T-helper 1 cell treated with Interleukin-12 subunit alpha and Interleukin-12 subunit beta and Interleukin-4 antibody, amounts not matched to agents 30 μg/mL and 1 μg/mL, for 36 hours (primary cell): ENCODE data around the gene SYNGR4.

ENCODE experiments used
- H3K27ac Mint-ChIP-seq: one replicate; pipeline ENCODE4 v1.8.0; 2021; ENCODE audit warnings: mild to moderate bottlenecking, mixed read lengths
- H3K27me3 Mint-ChIP-seq: one replicate; pipeline ENCODE4 v1.8.0; 2021; ENCODE audit warnings: low read depth, mixed read lengths
- H3K36me3 Mint-ChIP-seq: one replicate; pipeline ENCODE4 v1.8.0; 2021; ENCODE audit warnings: low read depth, mixed read lengths
- H3K4me1 Mint-ChIP-seq: one replicate; pipeline ENCODE4 v1.8.0; 2021; ENCODE audit warnings: low read depth, mixed read lengths
- H3K4me3 Mint-ChIP-seq: one replicate; pipeline ENCODE4 v1.8.0; 2021; ENCODE audit warnings: mild to moderate bottlenecking, moderate library complexity, mixed read lengths
- H3K9me3 Mint-ChIP-seq: one replicate; pipeline ENCODE4 v1.8.0; 2021; ENCODE audit warnings: mixed read lengths

The SYNGR4 gene

GRCh38 chr19:48393559-48394330, 29.6 kb downstream of the SYNGR4 start, which contains the start of gene GRIN2D:
GRIN2D (plus strand) TSS chr19:48393668; CDS start chr19:48398393, 4,725 bp downstream.
- Mint-ChIP-seq H3K4me3 (peak within 1 kb of the TSS; percentile 48), H3K4me1 (peaks cover 22% of the 10 kb centered on the region), H3K27ac (no peak within 1 kb of the TSS), H3K9me3 (no peaks in the 10 kb centered on the region), H3K36me3 (peaks cover 11% of the 10 kb centered on the region), H3K27me3 (peaks cover 57% of the 10 kb centered on the region)

GRCh38 chr19:48394331-48395169, 30.4 kb downstream of the SYNGR4 start:
- no peak overlapping the region for H3K4me3 Mint-ChIP-seq
- H3K9me3 Mint-ChIP-seq, result peaks cover 2% of the 10 kb centered on the region
- peaks cover 65% of the 10 kb centered on the region for H3K27me3 Mint-ChIP-seq
- peak overlapping the region; percentile 49 for H3K27ac Mint-ChIP-seq
- peaks cover 11% of the 10 kb centered on the region for H3K36me3 Mint-ChIP-seq
- H3K4me1 Mint-ChIP-seq, result peaks cover 28% of the 10 kb centered on the region

GRCh38 chr19:48395170-48395455, 30.9 kb downstream of the SYNGR4 start:
- H3K36me3 Mint-ChIP-seq, result peaks cover 11% of the 10 kb centered on the region
- peaks cover 4% of the 10 kb centered on the region for H3K9me3 Mint-ChIP-seq
- H3K4me3 Mint-ChIP-seq, result no peak overlapping the region
- H3K27ac Mint-ChIP-seq, result peak overlapping the region; percentile 49
- peaks cover 29% of the 10 kb centered on the region for H3K4me1 Mint-ChIP-seq
- peaks cover 66% of the 10 kb centered on the region for H3K27me3 Mint-ChIP-seq

- no peak overlapping the region for H3K27ac Mint-ChIP-seq
- peaks cover 11% of the 10 kb centered on the region for H3K36me3 Mint-ChIP-seq
- H3K4me1 Mint-ChIP-seq, result peaks cover 28% of the 10 kb centered on the region
- no peak overlapping the region for H3K4me3 Mint-ChIP-seq
- peaks cover 66% of the 10 kb centered on the region for H3K27me3 Mint-ChIP-seq
- peaks cover 4% of the 10 kb centered on the region for H3K9me3 Mint-ChIP-seq
Measured at GRCh38 chr19:48395499-48395898, 31.3 kb downstream of the SYNGR4 start.

GRCh38 chr19:48396016-48396823, 32.1 kb downstream of the SYNGR4 start:
- peaks cover 11% of the 10 kb centered on the region for H3K36me3 Mint-ChIP-seq
- H3K9me3 Mint-ChIP-seq, result peaks cover 4% of the 10 kb centered on the region
- peak overlapping the region; percentile 23 for H3K4me3 Mint-ChIP-seq
- no peak overlapping the region for H3K27ac Mint-ChIP-seq
- peaks cover 31% of the 10 kb centered on the region for H3K4me1 Mint-ChIP-seq
- peaks cover 66% of the 10 kb centered on the region for H3K27me3 Mint-ChIP-seq

GRCh38 chr19:48396824-48397176, 32.6 kb downstream of the SYNGR4 start:
- H3K4me1 Mint-ChIP-seq, result peaks cover 30% of the 10 kb centered on the region
- peaks cover 62% of the 10 kb centered on the region for H3K27me3 Mint-ChIP-seq
- peaks cover 11% of the 10 kb centered on the region for H3K36me3 Mint-ChIP-seq
- no peak overlapping the region for H3K27ac Mint-ChIP-seq
- peaks cover 4% of the 10 kb centered on the region for H3K9me3 Mint-ChIP-seq
- H3K4me3 Mint-ChIP-seq, result no peak overlapping the region

- H3K36me3 Mint-ChIP-seq, result peaks cover 11% of the 10 kb centered on the region
- peak overlapping the region; percentile 85 for H3K27ac Mint-ChIP-seq
- H3K4me3 Mint-ChIP-seq, result peak overlapping the region; percentile 91
- peaks cover 4% of the 10 kb centered on the region for H3K9me3 Mint-ChIP-seq
- peaks cover 28% of the 10 kb centered on the region for H3K4me1 Mint-ChIP-seq
- peaks cover 60% of the 10 kb centered on the region for H3K27me3 Mint-ChIP-seq
Measured at GRCh38 chr19:48397263-48398101, 33.3 kb downstream of the SYNGR4 start.

- peaks cover 28% of the 10 kb centered on the region for H3K4me1 Mint-ChIP-seq
- H3K4me3 Mint-ChIP-seq, result peak overlapping the region; percentile 91
- H3K27me3 Mint-ChIP-seq, result peaks cover 54% of the 10 kb centered on the region
Measured at GRCh38 chr19:48398102-48398374, 33.9 kb downstream of the SYNGR4 start.

GRCh38 chr19:48398375-48399235, 34.4 kb downstream of the SYNGR4 start:
- Mint-ChIP-seq H3K9me3 (peaks cover 4% of the 10 kb centered on the region), H3K4me1 (peaks cover 31% of the 10 kb centered on the region), H3K27ac (peak overlapping the region; percentile 36), H3K36me3 (peaks cover 9% of the 10 kb centered on the region), H3K27me3 (peaks cover 53% of the 10 kb centered on the region), H3K4me3 (peak overlapping the region; percentile 29)

More at GRCh38 chr19:48398102-48398374, 33.9 kb downstream of the SYNGR4 start:
- peak overlapping the region; percentile 85 for H3K27ac Mint-ChIP-seq
- peaks cover 9% of the 10 kb centered on the region for H3K36me3 Mint-ChIP-seq
- peaks cover 4% of the 10 kb centered on the region for H3K9me3 Mint-ChIP-seq

GRCh38 chr19:48400018-48400742, 36.0 kb downstream of the SYNGR4 start:
- H3K36me3 Mint-ChIP-seq, result peaks cover 9% of the 10 kb centered on the region
- H3K27me3 Mint-ChIP-seq, result peaks cover 39% of the 10 kb centered on the region
- H3K4me3 Mint-ChIP-seq, result no peak overlapping the region
- H3K9me3 Mint-ChIP-seq, result peaks cover 4% of the 10 kb centered on the region
- peaks cover 29% of the 10 kb centered on the region for H3K4me1 Mint-ChIP-seq
- no peak overlapping the region for H3K27ac Mint-ChIP-seq

- no peak overlapping the region for H3K4me3 Mint-ChIP-seq
- peaks cover 4% of the 10 kb centered on the region for H3K9me3 Mint-ChIP-seq
- peaks cover 30% of the 10 kb centered on the region for H3K4me1 Mint-ChIP-seq
- peaks cover 9% of the 10 kb centered on the region for H3K36me3 Mint-ChIP-seq
- H3K27me3 Mint-ChIP-seq, result peaks cover 31% of the 10 kb centered on the region
- H3K27ac Mint-ChIP-seq, result no peak overlapping the region
Measured at GRCh38 chr19:48401287-48401686, 37.1 kb downstream of the SYNGR4 start.

GRCh38 chr19:48403606-48404005, 39.4 kb downstream of the SYNGR4 start:
- peaks cover 4% of the 10 kb centered on the region for H3K9me3 Mint-ChIP-seq
- peaks cover 20% of the 10 kb centered on the region for H3K4me1 Mint-ChIP-seq
- H3K4me3 Mint-ChIP-seq, result no peak overlapping the region
- peaks cover 23% of the 10 kb centered on the region for H3K27me3 Mint-ChIP-seq
- H3K36me3 Mint-ChIP-seq, result no peaks in the 10 kb centered on the region
- H3K27ac Mint-ChIP-seq, result no peak overlapping the region
